WTC11 (cell line): Measurements from ENCODE around the gene ARHGEF37. TPM values are rescaled to one million over a fixed set of nuclear protein-coding genes. Genes with fewer than 3 reads are reported as not detected.

ENCODE experiments used
- ATAC-seq: fragments of 200-7000 bp; cut with Tn5 transposase; 2 replicates; pipeline ENCODE4 v1.10.0; 2021; ENCODE audit warnings: mild to moderate bottlenecking, moderate library complexity
- CTCF ChIA-PET: fragments of 300-600 bp; sonication (Branson Sonifier 250); formaldehyde crosslinking; loops from one replicate; lab custom pipeline; 2021; ENCODE audit warnings: antibody characterized with exemption; lab: Charles Lee
- POLR2A ChIA-PET: fragments of 350-600 bp; sonication (Branson Sonifier 250); formaldehyde crosslinking; loops from one replicate; lab custom pipeline; 2021; ENCODE audit warnings: antibody characterized with exemption; lab: Charles Lee
- DNase-seq: peaks from one replicate; pipeline ENCODE4 v3.0.0; 2021; ENCODE audit warnings: low spot score
- H3K27ac Mint-ChIP-seq: 2 replicates; pipeline ENCODE4 v1.8.0; 2021; ENCODE audit warnings: mixed read lengths
- H3K27me3 Mint-ChIP-seq: 2 replicates; pipeline ENCODE4 v1.8.0; 2021; ENCODE audit warnings: low read depth, mild to moderate bottlenecking, moderate library complexity, mixed read lengths
- H3K36me3 Mint-ChIP-seq: 2 replicates; pipeline ENCODE4 v1.8.0; 2021; ENCODE audit warnings: mixed read lengths
- H3K4me1 Mint-ChIP-seq: 2 replicates; pipeline ENCODE4 v1.8.0; 2022; ENCODE audit warnings: mixed read lengths
- H3K4me3 Mint-ChIP-seq: 2 replicates; pipeline ENCODE4 v1.8.0; 2021; ENCODE audit warnings: mild to moderate bottlenecking, moderate library complexity, mixed read lengths
- H3K9me3 Mint-ChIP-seq: 2 replicates; pipeline ENCODE4 v1.8.0; 2021; ENCODE audit warnings: mixed read lengths
- ATF1 ChIP-seq: sonication (generic); formaldehyde crosslinking; IDR thresholded peaks from 2 replicates; pipeline ENCODE4 v1.8.1; 2023; ENCODE audit warnings: mild to moderate bottlenecking, moderate library complexity, missing genetic modification reagents
- CREM ChIP-seq: sonication (generic); formaldehyde crosslinking; IDR thresholded peaks from 2 replicates; pipeline ENCODE4 v1.8.1; 2022; ENCODE audit warnings: mild to moderate bottlenecking, missing genetic modification reagents, moderate library complexity
- FOXJ3 ChIP-seq: sonication (generic); formaldehyde crosslinking; IDR thresholded peaks from 2 replicates; pipeline ENCODE4 v1.9.0; 2021; ENCODE audit warnings: missing genetic modification reagents, mild to moderate bottlenecking, borderline replicate concordance
- GABPB1 ChIP-seq: sonication (generic); formaldehyde crosslinking; IDR thresholded peaks from 2 replicates; pipeline ENCODE4 v1.8.1; 2023; ENCODE audit warnings: mild to moderate bottlenecking, missing genetic modification reagents
- GTF2I ChIP-seq: fragments of 250-450 bp; sonication (Bioruptor Pico); conservative IDR thresholded peaks from 2 replicates; pipeline ENCODE4 v1.4.0; 2021; ENCODE audit warnings: mild to moderate bottlenecking
- HMGA2 ChIP-seq: fragments of 250-450 bp; sonication (Bioruptor Pico); IDR thresholded peaks from 2 replicates; pipeline ENCODE4 v1.4.0; 2021; ENCODE audit warnings: mild to moderate bottlenecking, moderate library complexity
- JUN ChIP-seq: sonication (generic); formaldehyde crosslinking; IDR thresholded peaks from 2 replicates; pipeline ENCODE4 v1.8.0; 2023; ENCODE audit warnings: mild to moderate bottlenecking, missing genetic modification reagents
- NFATC4 ChIP-seq: fragments of 250-450 bp; sonication (Bioruptor Pico); IDR thresholded peaks from 2 replicates; pipeline ENCODE4 v1.9.0; 2021; ENCODE audit warnings: mild to moderate bottlenecking
- OVOL2 ChIP-seq: fragments of 250-450 bp; sonication (Bioruptor Pico); IDR thresholded peaks from 2 replicates; pipeline ENCODE4 v1.9.0; 2021; ENCODE audit warnings: mild to moderate bottlenecking, borderline replicate concordance
- RORB ChIP-seq: fragments of 250-450 bp; sonication (Bioruptor Pico); IDR thresholded peaks from 2 replicates; pipeline ENCODE4 v1.9.0; 2021; ENCODE audit warnings: mild to moderate bottlenecking
- SMAD3 ChIP-seq: sonication (generic); formaldehyde crosslinking; IDR thresholded peaks from 2 replicates; pipeline ENCODE4 v1.8.0; 2022; ENCODE audit warnings: missing genetic modification reagents, mild to moderate bottlenecking, borderline replicate concordance
- ZNF121 ChIP-seq: sonication (generic); formaldehyde crosslinking; IDR thresholded peaks from 2 replicates; pipeline ENCODE4 v1.8.0; 2023; ENCODE audit warnings: missing genetic modification reagents
- ZNF232 ChIP-seq: sonication (generic); formaldehyde crosslinking; IDR thresholded peaks from 2 replicates; pipeline ENCODE4 v1.8.0; 2022; ENCODE audit warnings: mild to moderate bottlenecking, missing genetic modification reagents
- ZNF263 ChIP-seq: sonication (generic); formaldehyde crosslinking; IDR thresholded peaks from 2 replicates; pipeline ENCODE4 v1.8.1; 2022; ENCODE audit warnings: low read depth, mild to moderate bottlenecking, moderate library complexity, missing genetic modification reagents
- total RNA-seq: library from RNA; stranded (reverse); gene quantifications from 3 replicates; pipeline ENCODE4 v1.2.3, GENCODE V29; 2021
- TF ChIP-seq, protein P1 (sequence below): sonication (generic); formaldehyde crosslinking; IDR thresholded peaks from 2 replicates; pipeline ENCODE4 v1.8.1; 2022; ENCODE audit warnings: mild to moderate bottlenecking, missing genetic modification reagents, moderate library complexity, borderline replicate concordance
- TF ChIP-seq, protein P2 (sequence below): fragments of 250-450 bp; sonication (Bioruptor Pico); IDR thresholded peaks from 2 replicates; pipeline ENCODE4 v1.9.0; 2021; ENCODE audit warnings: mild to moderate bottlenecking
- TF ChIP-seq, protein P3 (sequence below): fragments of 250-450 bp; sonication (Bioruptor Pico); IDR thresholded peaks from 2 replicates; pipeline ENCODE4 v1.8.0; 2021; ENCODE audit warnings: mild to moderate bottlenecking
- TF ChIP-seq, protein P4 (sequence below): sonication (generic); formaldehyde crosslinking; IDR thresholded peaks from 2 replicates; pipeline ENCODE4 v1.8.1; 2022; ENCODE audit warnings: missing genetic modification reagents, borderline replicate concordance
- TF ChIP-seq, protein P5 (sequence below): fragments of 250-450 bp; sonication (Bioruptor Pico); IDR thresholded peaks from 2 replicates; pipeline ENCODE4 v1.9.0; 2021; ENCODE audit warnings: moderate library complexity, mild to moderate bottlenecking, inconsistent platforms, borderline replicate concordance
- TF ChIP-seq, protein P6 (sequence below): sonication (generic); formaldehyde crosslinking; IDR thresholded peaks from 2 replicates; pipeline ENCODE4 v1.8.0; 2023; ENCODE audit warnings: missing genetic modification reagents
- TF ChIP-seq, protein P7 (sequence below): sonication (generic); formaldehyde crosslinking; IDR thresholded peaks from 2 replicates; pipeline ENCODE4 v1.8.0; 2022; ENCODE audit warnings: mild to moderate bottlenecking, missing genetic modification reagents
- TF ChIP-seq, protein P8 (sequence below): sonication (generic); formaldehyde crosslinking; IDR thresholded peaks from 2 replicates; pipeline ENCODE4 v1.8.0; 2022; ENCODE audit warnings: mild to moderate bottlenecking, missing genetic modification reagents

The ARHGEF37 gene
- total RNA-seq, 1 experiment from 2014 or later: 1.1 TPM

DNA sequence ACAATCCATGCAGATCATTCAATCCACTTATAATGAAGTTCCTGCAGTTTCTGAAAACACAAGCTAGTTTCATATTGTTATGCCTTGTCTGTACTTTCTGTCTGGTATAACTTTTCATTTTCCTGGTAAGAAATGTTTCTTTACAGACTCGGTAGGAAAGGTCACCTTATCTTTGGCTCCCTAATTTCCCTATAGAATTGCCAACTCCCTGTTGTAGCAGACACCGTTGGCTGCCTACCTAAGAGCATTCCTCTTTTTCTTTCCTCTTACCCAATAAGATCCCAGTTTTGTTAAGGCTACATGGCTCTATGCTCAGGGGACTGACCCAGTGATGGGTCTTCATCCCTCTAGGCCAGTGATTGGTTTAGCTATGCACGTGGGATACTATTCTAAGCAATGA lies 6.2 kb upstream of the ARHGEF37 start:
- Mint-ChIP-seq H3K4me3 (no peak overlapping the region), H3K4me1 (no peaks in the 10 kb centered on the region), H3K9me3 (no peaks in the 10 kb centered on the region), H3K27ac (no peak overlapping the region), H3K27me3 (peaks cover 16% of the 10 kb centered on the region), H3K36me3 (no peaks in the 10 kb centered on the region)
- no peak for ATAC-seq
- TF ChIP-seq GTF2I (CRISPR knock-in tag) (no peak), ZNF263 (CRISPR knock-in tag) (no peak), ATF1 (CRISPR knock-in tag) (no peak), RORB (CRISPR knock-in tag) (no peak), ZNF121 (no peak), SMAD3 (CRISPR knock-in tag) (no peak), GABPB1 (CRISPR knock-in tag) (no peak), FOXJ3 (no peak)
- TF ChIP-seq, protein P1, sequence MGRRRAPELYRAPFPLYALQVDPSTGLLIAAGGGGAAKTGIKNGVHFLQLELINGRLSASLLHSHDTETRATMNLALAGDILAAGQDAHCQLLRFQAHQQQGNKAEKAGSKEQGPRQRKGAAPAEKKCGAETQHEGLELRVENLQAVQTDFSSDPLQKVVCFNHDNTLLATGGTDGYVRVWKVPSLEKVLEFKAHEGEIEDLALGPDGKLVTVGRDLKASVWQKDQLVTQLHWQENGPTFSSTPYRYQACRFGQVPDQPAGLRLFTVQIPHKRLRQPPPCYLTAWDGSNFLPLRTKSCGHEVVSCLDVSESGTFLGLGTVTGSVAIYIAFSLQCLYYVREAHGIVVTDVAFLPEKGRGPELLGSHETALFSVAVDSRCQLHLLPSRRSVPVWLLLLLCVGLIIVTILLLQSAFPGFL (CRISPR knock-in tag): no peak
- TF ChIP-seq, protein P2, sequence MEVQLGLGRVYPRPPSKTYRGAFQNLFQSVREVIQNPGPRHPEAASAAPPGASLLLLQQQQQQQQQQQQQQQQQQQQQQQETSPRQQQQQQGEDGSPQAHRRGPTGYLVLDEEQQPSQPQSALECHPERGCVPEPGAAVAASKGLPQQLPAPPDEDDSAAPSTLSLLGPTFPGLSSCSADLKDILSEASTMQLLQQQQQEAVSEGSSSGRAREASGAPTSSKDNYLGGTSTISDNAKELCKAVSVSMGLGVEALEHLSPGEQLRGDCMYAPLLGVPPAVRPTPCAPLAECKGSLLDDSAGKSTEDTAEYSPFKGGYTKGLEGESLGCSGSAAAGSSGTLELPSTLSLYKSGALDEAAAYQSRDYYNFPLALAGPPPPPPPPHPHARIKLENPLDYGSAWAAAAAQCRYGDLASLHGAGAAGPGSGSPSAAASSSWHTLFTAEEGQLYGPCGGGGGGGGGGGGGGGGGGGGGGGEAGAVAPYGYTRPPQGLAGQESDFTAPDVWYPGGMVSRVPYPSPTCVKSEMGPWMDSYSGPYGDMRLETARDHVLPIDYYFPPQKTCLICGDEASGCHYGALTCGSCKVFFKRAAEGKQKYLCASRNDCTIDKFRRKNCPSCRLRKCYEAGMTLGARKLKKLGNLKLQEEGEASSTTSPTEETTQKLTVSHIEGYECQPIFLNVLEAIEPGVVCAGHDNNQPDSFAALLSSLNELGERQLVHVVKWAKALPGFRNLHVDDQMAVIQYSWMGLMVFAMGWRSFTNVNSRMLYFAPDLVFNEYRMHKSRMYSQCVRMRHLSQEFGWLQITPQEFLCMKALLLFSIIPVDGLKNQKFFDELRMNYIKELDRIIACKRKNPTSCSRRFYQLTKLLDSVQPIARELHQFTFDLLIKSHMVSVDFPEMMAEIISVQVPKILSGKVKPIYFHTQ (CRISPR knock-in tag): no peak
- ChIA-PET POLR2A (interaction anchor here (0.7 kb wide), 1 partner anchor 357 kb away, joined by 7 read pairs; no protein-coding TSS in a partner anchor), CTCF (interaction anchor here (0.7 to 1.9 kb wide), 3 partner anchors 10 to 44 kb away, joined by 3 to 10 read pairs (median 5); no protein-coding TSS in a partner anchor)
- DNase-seq: no peak

DNA sequence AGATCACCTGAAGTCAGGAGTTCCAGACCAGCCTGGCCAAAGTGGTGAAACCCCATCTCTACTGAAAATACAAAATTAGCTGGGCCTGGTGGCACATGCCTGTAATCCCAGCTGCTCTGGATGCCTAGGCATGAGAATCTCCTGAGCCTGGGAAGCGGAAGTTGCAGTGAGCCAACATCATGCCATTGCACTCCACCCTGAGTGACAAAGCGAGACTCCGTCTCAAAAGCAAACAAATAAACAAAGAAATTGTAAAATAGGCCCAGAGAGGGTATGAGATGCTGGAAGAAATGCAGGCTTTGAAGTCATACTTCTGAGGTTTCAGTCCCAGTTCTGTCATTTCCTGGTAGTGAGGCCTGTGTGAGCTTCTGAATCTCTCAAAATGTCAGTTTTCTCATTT lies 5.3 kb upstream of the ARHGEF37 start:
- CTCF ChIA-PET: interaction anchor here (0.7 to 1.9 kb wide), 4 partner anchors 11 to 208 kb away, joined by 3 to 10 read pairs (median 4); no protein-coding TSS in a partner anchor
- POLR2A ChIA-PET: no interaction called here
- ATAC-seq (no peak), DNase-seq (no peak)
- H3K9me3 Mint-ChIP-seq: no peaks in the 10 kb centered on the region
- no peak overlapping the region for H3K27ac Mint-ChIP-seq
- H3K4me3 Mint-ChIP-seq: no peak overlapping the region
- H3K36me3 Mint-ChIP-seq: no peaks in the 10 kb centered on the region
- peaks cover 25% of the 10 kb centered on the region for H3K27me3 Mint-ChIP-seq
- H3K4me1 Mint-ChIP-seq: peaks cover 7% of the 10 kb centered on the region
- TF ChIP-seq, protein P3, sequence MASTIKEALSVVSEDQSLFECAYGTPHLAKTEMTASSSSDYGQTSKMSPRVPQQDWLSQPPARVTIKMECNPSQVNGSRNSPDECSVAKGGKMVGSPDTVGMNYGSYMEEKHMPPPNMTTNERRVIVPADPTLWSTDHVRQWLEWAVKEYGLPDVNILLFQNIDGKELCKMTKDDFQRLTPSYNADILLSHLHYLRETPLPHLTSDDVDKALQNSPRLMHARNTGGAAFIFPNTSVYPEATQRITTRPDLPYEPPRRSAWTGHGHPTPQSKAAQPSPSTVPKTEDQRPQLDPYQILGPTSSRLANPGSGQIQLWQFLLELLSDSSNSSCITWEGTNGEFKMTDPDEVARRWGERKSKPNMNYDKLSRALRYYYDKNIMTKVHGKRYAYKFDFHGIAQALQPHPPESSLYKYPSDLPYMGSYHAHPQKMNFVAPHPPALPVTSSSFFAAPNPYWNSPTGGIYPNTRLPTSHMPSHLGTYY (CRISPR knock-in tag): no peak
- TF ChIP-seq HMGA2 (CRISPR knock-in tag) (no peak), ZNF263 (CRISPR knock-in tag) (no peak), CREM (no peak), NFATC4 (CRISPR knock-in tag) (no peak), FOXJ3 (no peak), JUN (CRISPR knock-in tag) (no peak), OVOL2 (CRISPR knock-in tag) (no peak), ZNF232 (no peak)
- TF ChIP-seq, protein P4, sequence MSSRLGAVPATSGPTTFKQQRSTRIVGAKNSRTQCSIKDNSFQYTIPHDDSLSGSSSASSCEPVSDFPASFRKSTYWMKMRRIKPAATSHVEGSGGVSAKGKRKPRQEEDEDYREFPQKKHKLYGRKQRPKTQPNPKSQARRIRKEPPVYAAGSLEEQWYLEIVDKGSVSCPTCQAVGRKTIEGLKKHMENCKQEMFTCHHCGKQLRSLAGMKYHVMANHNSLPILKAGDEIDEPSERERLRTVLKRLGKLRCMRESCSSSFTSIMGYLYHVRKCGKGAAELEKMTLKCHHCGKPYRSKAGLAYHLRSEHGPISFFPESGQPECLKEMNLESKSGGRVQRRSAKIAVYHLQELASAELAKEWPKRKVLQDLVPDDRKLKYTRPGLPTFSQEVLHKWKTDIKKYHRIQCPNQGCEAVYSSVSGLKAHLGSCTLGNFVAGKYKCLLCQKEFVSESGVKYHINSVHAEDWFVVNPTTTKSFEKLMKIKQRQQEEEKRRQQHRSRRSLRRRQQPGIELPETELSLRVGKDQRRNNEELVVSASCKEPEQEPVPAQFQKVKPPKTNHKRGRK (CRISPR knock-in tag): no peak
- TF ChIP-seq, protein P5, sequence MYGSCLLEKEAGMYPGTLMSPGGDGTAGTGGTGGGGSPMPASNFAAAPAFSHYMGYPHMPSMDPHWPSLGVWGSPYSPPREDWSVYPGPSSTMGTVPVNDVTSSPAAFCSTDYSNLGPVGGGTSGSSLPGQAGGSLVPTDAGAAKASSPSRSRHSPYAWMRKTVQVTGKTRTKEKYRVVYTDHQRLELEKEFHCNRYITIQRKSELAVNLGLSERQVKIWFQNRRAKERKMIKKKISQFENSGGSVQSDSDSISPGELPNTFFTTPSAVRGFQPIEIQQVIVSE: no peak
- TF ChIP-seq, protein P2 (CRISPR knock-in tag): no peak
- TF ChIP-seq, protein P6, sequence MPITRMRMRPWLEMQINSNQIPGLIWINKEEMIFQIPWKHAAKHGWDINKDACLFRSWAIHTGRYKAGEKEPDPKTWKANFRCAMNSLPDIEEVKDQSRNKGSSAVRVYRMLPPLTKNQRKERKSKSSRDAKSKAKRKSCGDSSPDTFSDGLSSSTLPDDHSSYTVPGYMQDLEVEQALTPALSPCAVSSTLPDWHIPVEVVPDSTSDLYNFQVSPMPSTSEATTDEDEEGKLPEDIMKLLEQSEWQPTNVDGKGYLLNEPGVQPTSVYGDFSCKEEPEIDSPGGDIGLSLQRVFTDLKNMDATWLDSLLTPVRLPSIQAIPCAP (CRISPR knock-in tag): no peak
- TF ChIP-seq, protein P7, sequence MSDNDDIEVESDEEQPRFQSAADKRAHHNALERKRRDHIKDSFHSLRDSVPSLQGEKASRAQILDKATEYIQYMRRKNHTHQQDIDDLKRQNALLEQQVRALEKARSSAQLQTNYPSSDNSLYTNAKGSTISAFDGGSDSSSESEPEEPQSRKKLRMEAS (CRISPR knock-in tag): no peak
- TF ChIP-seq, protein P8, sequence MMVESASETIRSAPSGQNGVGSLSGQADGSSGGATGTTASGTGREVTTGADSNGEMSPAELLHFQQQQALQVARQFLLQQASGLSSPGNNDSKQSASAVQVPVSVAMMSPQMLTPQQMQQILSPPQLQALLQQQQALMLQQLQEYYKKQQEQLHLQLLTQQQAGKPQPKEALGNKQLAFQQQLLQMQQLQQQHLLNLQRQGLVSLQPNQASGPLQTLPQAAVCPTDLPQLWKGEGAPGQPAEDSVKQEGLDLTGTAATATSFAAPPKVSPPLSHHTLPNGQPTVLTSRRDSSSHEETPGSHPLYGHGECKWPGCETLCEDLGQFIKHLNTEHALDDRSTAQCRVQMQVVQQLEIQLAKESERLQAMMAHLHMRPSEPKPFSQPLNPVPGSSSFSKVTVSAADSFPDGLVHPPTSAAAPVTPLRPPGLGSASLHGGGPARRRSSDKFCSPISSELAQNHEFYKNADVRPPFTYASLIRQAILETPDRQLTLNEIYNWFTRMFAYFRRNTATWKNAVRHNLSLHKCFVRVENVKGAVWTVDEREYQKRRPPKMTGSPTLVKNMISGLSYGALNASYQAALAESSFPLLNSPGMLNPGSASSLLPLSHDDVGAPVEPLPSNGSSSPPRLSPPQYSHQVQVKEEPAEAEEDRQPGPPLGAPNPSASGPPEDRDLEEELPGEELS (CRISPR knock-in tag): no peak
